ENCODE measurements around the gene CCNDBP1. TPM values are rescaled to one million over a fixed set of nuclear protein-coding genes. Genes with fewer than 3 reads are reported as not detected.

Gene CCNDBP1
- total RNA-seq, 1 donor from 2014 or later: 54.4 TPM

- Histone ChIP-seq H3K4me1 (peaks cover 32% of the 10 kb centered on the region), H3K9me3 (replicated peaks) (no peaks in the 10 kb centered on the region), H3K27me3 (ENCODE audit: low read depth) (no peaks in the 10 kb centered on the region), H3K4me3 (no peak overlapping the region), H3K27ac (replicated peaks) (no peak overlapping the region), H3K36me3 (peaks cover 17% of the 10 kb centered on the region)
- intact Hi-C loops (cut with micrococcal nuclease): no loop called here
- DNase-seq: no peak
- TF ChIP-seq CTCF (IDR thresholded peaks at IDR 0.05; ENCODE audit: borderline replicate concordance): no peak
Measured at GRCh38 chr15:43183270-43183669, 1.9 kb upstream of the CCNDBP1 start.

DNA sequence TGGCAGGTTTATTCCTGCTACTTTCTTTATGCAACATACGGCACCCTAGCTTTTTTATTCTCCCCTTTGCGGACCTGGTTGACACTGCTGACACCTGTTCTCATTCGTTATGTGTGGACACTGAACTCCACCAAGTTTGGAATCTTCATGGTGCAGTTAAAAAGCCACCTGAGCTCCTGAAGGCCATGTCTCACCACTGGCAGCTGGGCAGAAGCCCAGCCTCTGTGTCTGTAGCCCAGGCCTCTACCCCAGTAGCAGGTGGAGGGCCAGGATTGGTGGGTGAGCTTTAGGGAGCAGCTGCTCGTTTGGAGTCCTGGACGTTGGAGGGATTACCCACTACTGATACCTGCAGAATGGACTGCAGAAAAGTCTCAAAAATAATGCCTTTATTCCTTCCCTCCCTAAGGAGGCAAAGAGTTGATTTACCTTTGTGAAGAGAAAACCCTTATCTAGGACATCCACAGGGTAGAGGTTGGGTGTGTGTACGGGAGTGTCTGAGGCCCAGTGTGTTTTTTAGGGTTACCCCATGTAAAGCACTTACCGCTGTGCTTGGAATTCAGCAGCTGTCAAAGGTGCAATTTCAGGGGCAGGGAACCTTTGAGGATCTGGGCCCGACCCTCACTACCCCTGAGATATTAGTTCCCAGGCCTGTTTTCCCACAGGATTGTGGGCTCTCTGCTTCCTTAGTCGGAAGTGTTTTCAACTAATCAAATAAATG is 637 bp upstream of the CCNDBP1 start:
- Histone ChIP-seq H3K27me3 (ENCODE audit: low read depth) (no peaks in the 10 kb centered on the region), H3K9me3 (replicated peaks) (no peaks in the 10 kb centered on the region), H3K4me1 (peaks cover 45% of the 10 kb centered on the region), H3K36me3 (peaks cover 22% of the 10 kb centered on the region), H3K4me3 (peak overlapping the region; percentile 88), H3K27ac (replicated peaks) (peak overlapping the region; percentile 92)
- no peak for DNase-seq
- intact Hi-C loops (cut with micrococcal nuclease): no loop called here
- TF ChIP-seq CTCF (IDR thresholded peaks at IDR 0.05; ENCODE audit: borderline replicate concordance): no peak

GRCh38 chr15:43186003-43186353 is 775 bp downstream of the CCNDBP1 start:
- peak; percentile 4 for TF ChIP-seq CTCF (IDR thresholded peaks at IDR 0.05; ENCODE audit: borderline replicate concordance)
- H3K4me1 ChIP-seq: peaks cover 59% of the 10 kb centered on the region
- no peaks in the 10 kb centered on the region for H3K9me3 ChIP-seq (replicated peaks)
- intact Hi-C loops (cut with micrococcal nuclease): no loop called here
- peak overlapping the region; percentile 88 for H3K4me3 ChIP-seq
- peak overlapping the region; percentile 92 for H3K27ac ChIP-seq (replicated peaks)
- peaks cover 35% of the 10 kb centered on the region for H3K36me3 ChIP-seq
- DNase-seq: no peak
- no peaks in the 10 kb centered on the region for H3K27me3 ChIP-seq (ENCODE audit: low read depth)

GRCh38 chr15:43187544-43188155 is 2.4 kb downstream of the CCNDBP1 start:
- peaks cover 37% of the 10 kb centered on the region for H3K36me3 ChIP-seq
- no peaks in the 10 kb centered on the region for H3K9me3 ChIP-seq (replicated peaks)
- H3K27me3 ChIP-seq (ENCODE audit: low read depth): no peaks in the 10 kb centered on the region
- H3K4me1 ChIP-seq: peaks cover 63% of the 10 kb centered on the region
- intact Hi-C loops (cut with micrococcal nuclease): no loop called here
- H3K4me3 ChIP-seq: no peak overlapping the region
- peak; percentile 77 for TF ChIP-seq CTCF (IDR thresholded peaks at IDR 0.05; ENCODE audit: borderline replicate concordance)
- no peak overlapping the region for H3K27ac ChIP-seq (replicated peaks)
- DNase-seq: no peak

DNA sequence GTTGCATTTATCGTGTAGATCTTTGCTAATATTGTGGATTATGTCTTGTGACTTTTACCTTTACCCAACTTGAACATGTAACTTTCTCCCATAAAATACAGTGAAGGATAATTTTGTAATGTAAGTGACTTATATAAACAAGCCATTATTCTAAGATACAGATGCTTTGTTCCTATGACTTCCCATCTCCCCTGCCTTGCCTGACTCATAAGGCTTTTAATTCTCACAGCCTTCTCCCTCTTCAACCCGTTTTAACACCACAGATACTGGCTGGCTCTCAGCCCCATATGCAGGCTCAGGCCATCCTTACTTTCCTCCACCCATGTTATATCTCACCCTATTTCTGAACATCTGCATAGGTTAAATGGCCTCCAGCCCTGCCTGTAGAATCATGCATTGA is 4.1 kb downstream of the CCNDBP1 start:
- intact Hi-C loops (cut with micrococcal nuclease): no loop called here

More for the DNA sequence above, 4.1 kb downstream of the CCNDBP1 start:
- Histone ChIP-seq H3K27ac (replicated peaks) (peak overlapping the region; percentile 77), H3K4me3 (no peak overlapping the region), H3K27me3 (ENCODE audit: low read depth) (no peaks in the 10 kb centered on the region), H3K9me3 (replicated peaks) (no peaks in the 10 kb centered on the region), H3K4me1 (peaks cover 72% of the 10 kb centered on the region), H3K36me3 (peaks cover 48% of the 10 kb centered on the region)
- DNase-seq: no peak
- no peak for TF ChIP-seq CTCF (IDR thresholded peaks at IDR 0.05; ENCODE audit: borderline replicate concordance)
